A673 (cell line): ENCODE data around the gene PLEKHO2. TPM values are rescaled to one million over a fixed set of nuclear protein-coding genes. Genes with fewer than 3 reads are reported as not detected.

ENCODE experiments used
- BruUV-seq: library from RNA; stranded (reverse); fragments of 400-500 nt; replicated peaks from 2 replicates; lab custom pipeline; 2021; lab: Mats Ljungman, UMichigan
- CTCF ChIA-PET: fragments of 300-600 bp; sonication (Branson Sonifier 250); formaldehyde crosslinking; loops from one replicate; lab custom pipeline; 2022; ENCODE audit warnings: antibody characterized with exemption; lab: Charles Lee
- POLR2A ChIA-PET: fragments of 300-600 bp; sonication (Branson Sonifier 250); formaldehyde crosslinking; loops from one replicate; lab custom pipeline; 2022; ENCODE audit warnings: antibody characterized with exemption; ENCODE audit not compliant: low non-redundant PET; lab: Charles Lee
- DNase-seq: peaks from one replicate; pipeline ENCODE4 v3.0.0-alpha.2; 2015; ENCODE audit warnings: low spot score
- H3K27ac ChIP-seq: fragments of 200-600 bp; sonication (generic); 2 replicates; pipeline ENCODE4 v1.5.1; 2016; ENCODE audit warnings: mixed run types, low read depth, mild to moderate bottlenecking, mixed read lengths, antibody characterized with exemption, low read length; ENCODE audit not compliant: poor library complexity, severe bottlenecking
- H3K27me3 ChIP-seq: fragments of 200-600 bp; sonication (generic); replicated peaks from 2 replicates; pipeline ENCODE4 v1.6.1; 2017; ENCODE audit warnings: mixed run types, low read depth, mild to moderate bottlenecking, mixed read lengths, antibody characterized with exemption, low read length; ENCODE audit not compliant: insufficient read depth, poor library complexity
- H3K36me3 ChIP-seq: fragments of 200-600 bp; sonication (generic); 2 replicates; pipeline ENCODE4 v1.6.1; 2016; ENCODE audit warnings: mixed run types, mild to moderate bottlenecking, mixed read lengths, antibody characterized with exemption, low read length; ENCODE audit not compliant: insufficient read depth, poor library complexity, severe bottlenecking
- H3K4me1 ChIP-seq: fragments of 200-600 bp; sonication (generic); 2 replicates; pipeline ENCODE4 v1.6.1; 2017; ENCODE audit warnings: mixed run types, mild to moderate bottlenecking, mixed read lengths, antibody characterized with exemption, low read length; ENCODE audit not compliant: insufficient read depth, poor library complexity, severe bottlenecking
- H3K4me3 ChIP-seq: fragments of 200-600 bp; sonication (generic); 2 replicates; pipeline ENCODE4 v1.5.1; 2016; ENCODE audit warnings: low read depth, mixed run types, mild to moderate bottlenecking, mixed read lengths, low read length; ENCODE audit not compliant: poor library complexity, severe bottlenecking
- H3K9me3 ChIP-seq: fragments of 200-600 bp; sonication (generic); 2 replicates; pipeline ENCODE4 v1.6.1; 2016; ENCODE audit warnings: mixed run types, low read depth, mild to moderate bottlenecking, mixed read lengths, antibody characterized with exemption, low read length; ENCODE audit not compliant: poor library complexity, severe bottlenecking
- EZH2 ChIP-seq: fragments of 200-600 bp; sonication (generic); IDR thresholded peaks from 2 replicates; pipeline ENCODE4 v1.6.1; 2017; ENCODE audit warnings: borderline replicate concordance, low read depth, mild to moderate bottlenecking, mixed read lengths, antibody characterized with exemption, low read length; ENCODE audit not compliant: poor library complexity, severe bottlenecking
- intact Hi-C: fragments of 100-400 bp; cut with micrococcal nuclease; formaldehyde crosslinking; loops from one replicate; pipeline ENCODE4 v1.10.0; 2022; ENCODE audit not compliant: unreplicated experiment
- total RNA-seq: library from RNA; stranded (reverse); gene quantifications from 2 replicates; pipeline ENCODE4 v1.2.3, GENCODE V29; 2021
- TF ChIP-seq, protein P1 (sequence below): fragments of 300-800, 200-600 bp; sonication (generic); conservative IDR thresholded peaks from 2 replicates; pipeline ENCODE4 v1.5.1; 2017; ENCODE audit warnings: low read depth, mild to moderate bottlenecking, antibody characterized with exemption, low read length, moderate library complexity, mixed read lengths

Gene PLEKHO2
- total RNA-seq, 1 experiment from 2014 or later = 8.9 TPM

DNA sequence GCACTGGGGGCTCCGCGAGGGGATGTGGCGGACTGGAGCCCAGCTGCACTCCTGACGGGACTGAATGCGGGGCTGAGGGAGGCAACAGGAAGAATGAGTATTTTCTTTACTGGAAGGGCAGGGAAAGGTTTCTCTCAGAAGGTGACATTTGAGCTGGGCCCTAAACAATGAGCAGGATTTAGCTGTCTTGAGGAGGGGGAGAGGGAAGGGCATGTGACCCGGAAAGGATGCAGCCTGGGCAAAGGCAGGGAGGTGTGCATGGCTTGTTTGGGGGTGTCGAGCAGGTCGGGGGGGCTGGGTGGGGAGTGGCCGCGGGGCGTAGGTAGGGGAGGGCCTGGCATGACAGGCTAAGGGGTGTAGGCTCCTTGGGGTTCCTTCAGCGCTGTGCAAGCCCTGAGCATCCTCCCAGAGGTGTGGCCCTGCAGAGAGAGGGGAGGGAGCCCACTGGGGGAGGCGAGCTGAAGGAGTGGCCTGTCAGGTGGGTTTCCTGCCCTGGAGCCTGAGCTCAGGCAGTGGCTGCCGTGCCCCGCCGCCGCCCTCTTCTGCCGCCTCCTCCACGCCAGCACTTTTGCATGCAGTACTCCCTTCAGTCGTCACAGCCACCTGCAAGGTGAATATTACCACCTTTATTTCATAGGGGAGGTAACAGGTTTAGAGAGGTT, 52.8 kb downstream of the PLEKHO2 start:
- ChIA-PET POLR2A (no interaction called here), CTCF (no interaction called here)
- TF ChIP-seq EZH2 = no peak
- TF ChIP-seq, protein P1, sequence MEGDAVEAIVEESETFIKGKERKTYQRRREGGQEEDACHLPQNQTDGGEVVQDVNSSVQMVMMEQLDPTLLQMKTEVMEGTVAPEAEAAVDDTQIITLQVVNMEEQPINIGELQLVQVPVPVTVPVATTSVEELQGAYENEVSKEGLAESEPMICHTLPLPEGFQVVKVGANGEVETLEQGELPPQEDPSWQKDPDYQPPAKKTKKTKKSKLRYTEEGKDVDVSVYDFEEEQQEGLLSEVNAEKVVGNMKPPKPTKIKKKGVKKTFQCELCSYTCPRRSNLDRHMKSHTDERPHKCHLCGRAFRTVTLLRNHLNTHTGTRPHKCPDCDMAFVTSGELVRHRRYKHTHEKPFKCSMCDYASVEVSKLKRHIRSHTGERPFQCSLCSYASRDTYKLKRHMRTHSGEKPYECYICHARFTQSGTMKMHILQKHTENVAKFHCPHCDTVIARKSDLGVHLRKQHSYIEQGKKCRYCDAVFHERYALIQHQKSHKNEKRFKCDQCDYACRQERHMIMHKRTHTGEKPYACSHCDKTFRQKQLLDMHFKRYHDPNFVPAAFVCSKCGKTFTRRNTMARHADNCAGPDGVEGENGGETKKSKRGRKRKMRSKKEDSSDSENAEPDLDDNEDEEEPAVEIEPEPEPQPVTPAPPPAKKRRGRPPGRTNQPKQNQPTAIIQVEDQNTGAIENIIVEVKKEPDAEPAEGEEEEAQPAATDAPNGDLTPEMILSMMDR = no peak
- intact Hi-C loops = no loop called here
- no peaks in the 10 kb centered on the region for H3K27me3 ChIP-seq
- peaks cover 29% of the 10 kb centered on the region for H3K4me1 ChIP-seq
- BruUV-seq = no TSS peak
- H3K4me3 ChIP-seq = no peak overlapping the region
- no peak for DNase-seq
- no peaks in the 10 kb centered on the region for H3K36me3 ChIP-seq
- H3K9me3 ChIP-seq = no peaks in the 10 kb centered on the region
- H3K27ac ChIP-seq = no peak overlapping the region

DNA sequence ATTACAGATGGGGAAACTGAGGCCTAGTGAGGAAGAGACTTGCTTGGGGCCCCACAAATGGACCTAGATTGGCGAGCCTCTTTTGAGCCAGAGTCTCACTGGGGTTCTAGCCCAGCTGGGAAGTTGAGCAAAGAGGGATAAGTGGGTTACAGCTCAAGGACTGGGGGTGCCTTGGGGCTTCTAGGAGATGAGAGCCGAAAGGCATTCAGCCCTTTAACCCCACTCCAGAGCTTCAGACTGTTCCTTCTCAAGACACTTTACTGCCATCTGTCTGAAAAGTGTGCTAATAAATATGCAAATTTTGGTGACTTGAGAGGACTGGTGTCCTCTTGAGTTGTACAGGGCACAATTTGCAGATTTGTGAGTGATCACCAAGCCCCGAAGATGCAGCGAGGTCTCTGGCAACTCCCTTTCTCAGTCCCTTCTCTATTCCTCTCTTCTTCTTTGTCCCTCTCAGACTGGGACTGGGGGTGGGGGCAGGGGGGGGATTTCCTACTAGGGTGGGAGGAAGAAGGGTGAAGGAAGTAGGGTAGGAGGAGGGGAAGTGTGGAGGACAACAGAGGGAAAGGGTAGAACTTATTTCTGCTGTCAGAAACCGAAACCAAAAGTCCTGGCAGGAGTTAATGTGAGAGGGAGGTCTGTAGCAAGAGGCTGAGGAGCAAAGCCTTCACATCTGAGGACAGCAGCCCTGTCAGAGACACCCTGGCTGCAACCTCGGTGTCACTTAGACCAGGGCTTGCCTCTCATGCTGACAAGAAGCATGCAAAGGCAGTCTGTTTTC, 53.8 kb downstream of the PLEKHO2 start:
- H3K4me1 ChIP-seq = peaks cover 29% of the 10 kb centered on the region
- H3K27me3 ChIP-seq = no peaks in the 10 kb centered on the region
- no TSS peak for BruUV-seq
- H3K36me3 ChIP-seq = no peaks in the 10 kb centered on the region
- peak overlapping the region; percentile 54 for H3K27ac ChIP-seq
- peak overlapping the region; percentile 27 for H3K4me3 ChIP-seq
- TF ChIP-seq, protein P1 = no peak
- no peak for TF ChIP-seq EZH2
- intact Hi-C loops = no loop called here
- CTCF ChIA-PET = no interaction called here
- H3K9me3 ChIP-seq = no peaks in the 10 kb centered on the region
- DNase-seq = peak; percentile 50
- POLR2A ChIA-PET = no interaction called here

- H3K27me3 ChIP-seq = no peaks in the 10 kb centered on the region
- intact Hi-C loops = no loop called here
- no peaks in the 10 kb centered on the region for H3K36me3 ChIP-seq
- DNase-seq = no peak
- POLR2A ChIA-PET = no interaction called here
- peaks cover 29% of the 10 kb centered on the region for H3K4me1 ChIP-seq
- H3K27ac ChIP-seq = no peak overlapping the region
- CTCF ChIA-PET = no interaction called here
- BruUV-seq = no TSS peak
- peaks cover 3% of the 10 kb centered on the region for H3K9me3 ChIP-seq
- H3K4me3 ChIP-seq = no peak overlapping the region
- TF ChIP-seq EZH2 = no peak
- TF ChIP-seq, protein P1 = no peak
Measured at GRCh38 chr15:64896371-64897069, 54.8 kb downstream of the PLEKHO2 start.
